Measurements from ENCODE around the gene OXNAD1. TPM values are rescaled to one million over a fixed set of nuclear protein-coding genes. Genes with fewer than 3 reads are reported as not detected.

Gene OXNAD1
- total RNA-seq, 1 donor from 2014 or later = 18.5 TPM

DNA sequence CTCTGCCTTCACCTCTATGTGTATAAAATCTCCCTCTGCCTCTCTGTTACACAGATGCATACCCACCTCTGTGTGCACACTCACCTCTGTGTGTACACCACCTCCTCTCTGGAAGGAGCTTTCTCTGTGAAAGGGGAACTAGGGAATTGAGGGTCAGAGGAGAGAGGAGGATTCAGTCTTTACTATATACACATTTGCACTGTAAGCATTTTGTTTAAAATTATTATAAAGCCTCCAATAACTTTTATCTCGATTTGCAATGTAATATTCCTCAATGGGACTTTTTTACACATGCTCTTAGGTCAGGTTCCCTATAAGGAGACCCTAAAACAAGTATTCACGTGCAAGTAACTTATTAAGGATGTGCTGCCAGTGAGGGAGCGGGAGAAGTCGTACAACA lies 82.5 kb downstream of the OXNAD1 start:
- no peaks in the 10 kb centered on the region for H3K9me3 Mint-ChIP-seq (ENCODE audit: low read depth)
- no peaks in the 10 kb centered on the region for H3K27me3 Mint-ChIP-seq
- no peak overlapping the region for H3K4me3 Mint-ChIP-seq (ENCODE audit: low read depth)
- DNase-seq (ENCODE audit: low spot score, unreplicated experiment) = no peak
- H3K27ac Mint-ChIP-seq = no peak overlapping the region
- peaks cover 4% of the 10 kb centered on the region for H3K36me3 Mint-ChIP-seq (ENCODE audit: insufficient read depth)
- H3K4me1 Mint-ChIP-seq (ENCODE audit: low read depth) = no peaks in the 10 kb centered on the region
- TF ChIP-seq, protein P1, sequence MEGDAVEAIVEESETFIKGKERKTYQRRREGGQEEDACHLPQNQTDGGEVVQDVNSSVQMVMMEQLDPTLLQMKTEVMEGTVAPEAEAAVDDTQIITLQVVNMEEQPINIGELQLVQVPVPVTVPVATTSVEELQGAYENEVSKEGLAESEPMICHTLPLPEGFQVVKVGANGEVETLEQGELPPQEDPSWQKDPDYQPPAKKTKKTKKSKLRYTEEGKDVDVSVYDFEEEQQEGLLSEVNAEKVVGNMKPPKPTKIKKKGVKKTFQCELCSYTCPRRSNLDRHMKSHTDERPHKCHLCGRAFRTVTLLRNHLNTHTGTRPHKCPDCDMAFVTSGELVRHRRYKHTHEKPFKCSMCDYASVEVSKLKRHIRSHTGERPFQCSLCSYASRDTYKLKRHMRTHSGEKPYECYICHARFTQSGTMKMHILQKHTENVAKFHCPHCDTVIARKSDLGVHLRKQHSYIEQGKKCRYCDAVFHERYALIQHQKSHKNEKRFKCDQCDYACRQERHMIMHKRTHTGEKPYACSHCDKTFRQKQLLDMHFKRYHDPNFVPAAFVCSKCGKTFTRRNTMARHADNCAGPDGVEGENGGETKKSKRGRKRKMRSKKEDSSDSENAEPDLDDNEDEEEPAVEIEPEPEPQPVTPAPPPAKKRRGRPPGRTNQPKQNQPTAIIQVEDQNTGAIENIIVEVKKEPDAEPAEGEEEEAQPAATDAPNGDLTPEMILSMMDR (IDR thresholded peaks at IDR 0.05; ENCODE audit: unreplicated experiment) = no peak

DNA sequence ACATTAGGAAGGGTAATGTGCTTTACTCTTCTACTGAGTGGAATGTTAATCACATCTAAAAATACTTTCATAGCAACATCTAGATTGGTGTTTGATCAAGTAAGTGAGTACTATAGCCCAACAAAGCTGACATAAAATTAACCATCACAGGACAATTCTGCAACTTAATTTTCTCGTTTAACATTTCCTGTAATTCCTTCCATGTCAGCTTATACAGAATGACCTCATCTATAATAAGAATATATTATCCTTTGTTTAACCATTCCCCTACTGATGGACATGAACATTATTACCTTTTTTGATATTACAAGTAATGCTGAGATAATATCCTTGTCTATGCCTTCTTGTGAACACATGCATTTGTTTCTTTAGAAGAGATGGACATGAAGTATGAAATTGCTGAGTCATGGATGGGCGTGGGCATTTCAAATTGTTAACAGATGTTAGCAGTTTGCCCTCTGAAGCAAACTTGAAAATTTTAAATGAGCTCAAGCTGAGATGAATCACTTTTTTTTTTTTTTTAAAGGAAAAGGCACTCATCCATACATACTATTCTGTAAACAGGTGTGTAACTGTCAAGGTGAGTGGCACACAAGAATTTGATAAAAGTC lies 85.1 kb downstream of the OXNAD1 start:
- no peak overlapping the region for H3K4me3 Mint-ChIP-seq (ENCODE audit: low read depth)
- H3K27ac Mint-ChIP-seq = no peak overlapping the region

DNA sequence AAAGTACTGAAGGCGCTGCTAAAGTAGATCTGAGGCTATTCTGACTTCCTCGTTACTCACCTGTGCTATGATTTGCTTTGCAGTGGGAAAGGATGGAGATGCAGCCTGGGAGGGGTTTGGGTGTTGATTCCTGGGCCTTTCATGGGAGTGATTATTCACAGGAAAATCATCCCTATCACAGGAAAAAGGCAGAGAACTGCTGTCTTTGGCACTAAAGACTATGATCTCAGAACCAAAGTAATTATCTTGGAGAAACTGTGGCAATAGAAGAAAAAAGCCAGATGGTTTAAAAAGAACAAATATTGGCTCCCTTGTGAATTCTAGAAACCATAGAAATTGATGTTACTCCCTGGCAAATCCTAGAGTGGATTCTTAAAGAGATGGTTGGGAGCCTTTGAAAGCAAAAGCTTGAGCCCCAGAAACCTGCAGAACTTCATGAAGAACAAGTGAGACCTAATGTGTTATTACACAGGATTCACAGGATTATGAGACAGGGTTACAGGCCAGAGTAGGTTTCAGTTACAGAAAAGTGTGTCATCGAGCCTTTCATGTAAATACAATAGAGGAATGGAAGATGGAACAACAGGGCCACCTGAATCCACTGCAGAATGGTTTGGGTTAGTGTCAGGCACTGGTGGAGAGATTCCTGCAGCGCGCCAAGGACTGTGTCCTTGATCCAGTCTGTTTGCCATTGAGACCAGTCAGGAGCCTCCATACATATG lies 85.7 kb downstream of the OXNAD1 start:
- no peak for DNase-seq (ENCODE audit: low spot score, unreplicated experiment)
- peaks cover 4% of the 10 kb centered on the region for H3K27me3 Mint-ChIP-seq
- TF ChIP-seq, protein P1 (IDR thresholded peaks at IDR 0.05; ENCODE audit: unreplicated experiment) = no peak
- peaks cover 4% of the 10 kb centered on the region for H3K36me3 Mint-ChIP-seq (ENCODE audit: insufficient read depth)
- no peak overlapping the region for H3K27ac Mint-ChIP-seq
- H3K4me1 Mint-ChIP-seq (ENCODE audit: low read depth) = no peaks in the 10 kb centered on the region
- H3K9me3 Mint-ChIP-seq (ENCODE audit: low read depth) = no peaks in the 10 kb centered on the region
- no peak overlapping the region for H3K4me3 Mint-ChIP-seq (ENCODE audit: low read depth)

More for the DNA sequence above, 85.1 kb downstream of the OXNAD1 start:
- no peaks in the 10 kb centered on the region for H3K4me1 Mint-ChIP-seq (ENCODE audit: low read depth)
- no peak for DNase-seq (ENCODE audit: low spot score, unreplicated experiment)
- peaks cover 4% of the 10 kb centered on the region for H3K36me3 Mint-ChIP-seq (ENCODE audit: insufficient read depth)
- H3K9me3 Mint-ChIP-seq (ENCODE audit: low read depth) = no peaks in the 10 kb centered on the region
- TF ChIP-seq, protein P1 (IDR thresholded peaks at IDR 0.05; ENCODE audit: unreplicated experiment) = no peak
- peaks cover 4% of the 10 kb centered on the region for H3K27me3 Mint-ChIP-seq

DNA sequence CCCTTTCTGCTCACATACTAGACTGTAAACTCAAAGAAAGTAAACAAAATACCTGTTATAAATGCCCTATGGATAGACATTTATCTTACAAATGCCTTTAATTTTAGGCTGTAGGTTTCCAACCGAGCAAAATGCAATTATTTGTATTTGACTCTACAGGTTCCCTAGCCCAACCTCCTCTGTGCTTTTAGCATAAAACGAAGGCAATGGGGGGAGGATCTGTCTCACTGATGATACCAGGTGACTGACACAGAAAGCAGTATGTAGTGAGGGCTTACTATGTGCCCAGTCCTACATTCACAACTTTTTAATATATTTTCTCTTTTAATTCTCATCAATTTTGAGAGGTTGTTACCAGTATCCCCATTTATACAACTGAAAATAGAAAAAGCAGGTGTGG lies 87.4 kb downstream of the OXNAD1 start:
- DNase-seq (ENCODE audit: low spot score, unreplicated experiment) = no peak
- TF ChIP-seq, protein P1 (IDR thresholded peaks at IDR 0.05; ENCODE audit: unreplicated experiment) = no peak
- Mint-ChIP-seq H3K27ac (no peak overlapping the region), H3K27me3 (peaks cover 4% of the 10 kb centered on the region), H3K9me3 (ENCODE audit: low read depth) (no peaks in the 10 kb centered on the region), H3K4me1 (ENCODE audit: low read depth) (no peaks in the 10 kb centered on the region), H3K4me3 (ENCODE audit: low read depth) (no peak overlapping the region), H3K36me3 (ENCODE audit: insufficient read depth) (peaks cover 2% of the 10 kb centered on the region)

DNA sequence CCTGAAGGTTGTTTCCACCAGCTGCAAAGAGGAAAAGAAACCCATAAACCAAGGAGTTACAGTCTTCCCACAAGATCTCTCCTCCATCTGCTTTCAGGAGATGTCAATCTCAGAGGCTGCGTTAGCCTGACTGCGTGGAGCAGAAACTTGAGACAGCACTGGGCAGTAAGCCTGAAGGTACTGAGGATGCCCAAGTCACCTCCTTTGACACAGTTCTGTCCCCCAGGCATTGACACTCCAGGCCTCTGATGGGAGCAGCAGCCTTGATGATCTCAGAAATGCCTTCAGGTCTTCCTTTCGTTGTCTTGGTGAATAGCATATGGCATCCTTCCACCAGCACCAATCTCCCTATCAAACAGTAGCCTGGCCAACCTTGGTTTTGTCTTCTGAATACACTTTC lies 89.3 kb downstream of the OXNAD1 start:
- peaks cover 4% of the 10 kb centered on the region for H3K27me3 Mint-ChIP-seq
- TF ChIP-seq, protein P1 (IDR thresholded peaks at IDR 0.05; ENCODE audit: unreplicated experiment) = no peak
- no peaks in the 10 kb centered on the region for H3K36me3 Mint-ChIP-seq (ENCODE audit: insufficient read depth)
- DNase-seq (ENCODE audit: low spot score, unreplicated experiment) = no peak
- no peak overlapping the region for H3K4me3 Mint-ChIP-seq (ENCODE audit: low read depth)
- H3K9me3 Mint-ChIP-seq (ENCODE audit: low read depth) = no peaks in the 10 kb centered on the region
- H3K4me1 Mint-ChIP-seq (ENCODE audit: low read depth) = peaks cover 2% of the 10 kb centered on the region
- H3K27ac Mint-ChIP-seq = no peak overlapping the region

Other genes starting within 250 kb of the OXNAD1 start
- 0.18 and 0.46 TPM in 2 replicates for gene GALNT15, start 90.5 kb upstream of the OXNAD1 start, total RNA-seq
- gene DPH3, start 269 bp upstream of the OXNAD1 start, total RNA-seq = 25.1 and 27.8 TPM in 2 replicates
- gene RFTN1, start 248.5 kb downstream of the OXNAD1 start, total RNA-seq = 0.73 and 0.96 TPM in 2 replicates